HG02938 (cell line): ENCODE data around the gene SNX1.

Experiments
- ATAC-seq: cut with Tn5 transposase; IDR thresholded peaks from one replicate; pipeline ENCODE4 v1.9.1; 2021; ENCODE audit warnings: mild to moderate bottlenecking, moderate library complexity; ENCODE audit not compliant: unreplicated experiment

The SNX1 gene

DNA sequence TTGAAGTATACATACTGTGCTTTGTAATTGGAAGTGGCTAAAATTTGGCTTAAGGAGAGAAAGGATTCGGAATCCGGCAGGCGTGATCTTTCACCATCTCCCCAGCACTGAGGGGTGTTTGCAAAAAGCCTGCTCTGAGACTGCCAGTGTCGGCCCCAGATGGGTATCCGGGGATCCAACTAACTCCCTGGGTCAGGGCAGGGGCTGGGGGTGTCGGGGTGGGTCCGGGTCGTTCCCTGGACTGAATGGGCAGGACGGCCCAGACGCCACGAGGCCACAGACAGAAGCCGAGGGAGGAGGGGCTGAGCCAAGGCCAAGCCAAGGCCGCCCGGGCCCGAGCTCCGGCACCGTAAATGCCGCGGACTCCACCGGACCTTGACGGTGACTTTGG, 66.7 kb downstream of the SNX1 start:
- peak; percentile 18 for ATAC-seq

DNA sequence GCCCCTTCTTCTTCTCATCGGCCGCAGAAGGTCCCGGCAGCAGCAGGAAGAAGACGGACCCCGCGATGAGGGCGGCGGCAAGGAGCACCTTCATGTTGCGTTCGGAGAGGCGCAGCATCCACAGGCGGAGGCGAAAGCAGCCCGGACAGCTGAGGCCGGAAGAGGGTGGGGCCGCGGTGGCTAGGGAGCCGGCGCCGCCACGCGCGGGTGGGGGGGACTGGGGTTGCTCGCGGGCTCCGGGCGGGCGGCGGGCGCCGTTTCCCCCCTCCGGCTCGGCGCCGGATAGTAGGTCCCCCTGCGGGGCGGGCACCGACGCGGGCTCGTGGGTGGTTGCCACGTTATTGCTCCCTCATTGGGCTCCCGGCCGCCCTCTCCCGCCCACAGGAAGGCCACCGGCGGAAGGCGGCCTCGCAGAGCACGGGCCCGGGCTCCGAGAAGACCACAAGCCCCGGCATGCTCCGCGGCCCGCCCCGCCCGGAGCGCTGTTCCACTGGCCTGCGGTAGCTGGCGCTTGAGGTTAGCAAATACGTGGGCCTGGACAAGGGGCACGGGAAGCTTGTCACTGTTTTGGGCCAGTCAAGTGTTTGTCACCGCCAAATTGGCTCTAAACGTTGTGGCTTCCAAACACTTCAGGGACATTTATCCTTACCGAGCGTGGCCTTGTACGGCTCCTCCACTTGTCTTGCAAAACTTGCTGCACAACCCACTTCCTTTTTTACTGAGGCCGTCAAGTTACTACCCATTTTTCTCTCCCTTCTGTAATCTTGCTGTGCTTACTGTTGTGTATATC, 67.3 kb downstream of the SNX1 start, which contains the start of gene PPIB:
Gene PPIB, minus strand, starts transcription at position 154 of the 790 bp plus-strand sequence. Its CDS starts 36 bp downstream, at position 118.
- ATAC-seq, result peak; percentile 84

DNA sequence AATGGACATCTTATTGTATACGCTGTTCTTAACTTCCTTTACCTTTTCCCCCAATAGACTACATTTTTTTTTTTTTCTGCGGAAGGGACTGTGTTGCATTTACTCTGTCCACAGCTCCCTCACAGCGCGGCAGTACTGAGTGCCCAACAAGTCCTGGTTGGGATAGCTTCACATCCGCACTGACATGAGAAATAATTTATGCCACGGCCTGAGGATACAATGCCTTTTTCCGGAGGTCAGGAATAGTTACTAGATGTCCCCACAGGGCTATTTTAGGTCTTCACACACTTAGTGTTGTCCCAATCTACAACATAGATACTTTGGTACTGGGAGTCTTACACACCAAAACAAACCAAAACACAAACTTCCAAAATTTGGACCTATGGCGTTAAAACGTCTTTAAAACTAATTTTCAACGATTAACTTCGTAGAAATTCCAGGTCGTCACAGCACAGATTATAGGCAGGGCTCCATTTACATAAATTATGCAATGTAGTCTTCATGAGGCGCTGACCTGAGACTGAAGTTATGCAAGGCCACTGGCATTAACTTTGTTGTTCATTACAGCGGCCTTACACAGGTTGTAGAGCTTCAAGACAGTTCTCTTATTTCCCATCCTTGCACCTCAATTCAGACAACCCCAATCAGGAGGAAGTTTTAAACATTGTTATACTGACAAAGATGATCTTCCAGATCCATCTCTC, 68.0 kb downstream of the SNX1 start:
- no peak for ATAC-seq

DNA sequence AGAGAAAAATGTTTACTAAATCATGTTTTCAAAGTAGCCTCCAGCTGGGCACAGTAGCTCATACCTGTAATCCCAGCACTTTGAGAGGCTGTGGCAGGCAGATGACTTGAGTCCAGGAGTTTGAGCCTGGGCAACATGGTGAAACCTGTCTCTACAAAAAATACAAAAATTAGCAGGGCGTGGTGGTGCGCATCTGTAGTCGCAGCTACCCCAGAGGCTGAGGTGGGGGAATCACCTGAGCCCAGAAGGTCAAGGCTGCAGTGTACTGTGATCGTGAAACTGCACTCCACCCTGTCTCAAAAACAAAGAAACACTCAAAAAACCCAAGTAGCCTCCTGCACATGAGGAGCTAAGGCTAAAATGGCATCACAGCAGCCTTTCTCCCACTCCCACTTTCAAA, 68.7 kb downstream of the SNX1 start:
- ATAC-seq, result no peak

DNA sequence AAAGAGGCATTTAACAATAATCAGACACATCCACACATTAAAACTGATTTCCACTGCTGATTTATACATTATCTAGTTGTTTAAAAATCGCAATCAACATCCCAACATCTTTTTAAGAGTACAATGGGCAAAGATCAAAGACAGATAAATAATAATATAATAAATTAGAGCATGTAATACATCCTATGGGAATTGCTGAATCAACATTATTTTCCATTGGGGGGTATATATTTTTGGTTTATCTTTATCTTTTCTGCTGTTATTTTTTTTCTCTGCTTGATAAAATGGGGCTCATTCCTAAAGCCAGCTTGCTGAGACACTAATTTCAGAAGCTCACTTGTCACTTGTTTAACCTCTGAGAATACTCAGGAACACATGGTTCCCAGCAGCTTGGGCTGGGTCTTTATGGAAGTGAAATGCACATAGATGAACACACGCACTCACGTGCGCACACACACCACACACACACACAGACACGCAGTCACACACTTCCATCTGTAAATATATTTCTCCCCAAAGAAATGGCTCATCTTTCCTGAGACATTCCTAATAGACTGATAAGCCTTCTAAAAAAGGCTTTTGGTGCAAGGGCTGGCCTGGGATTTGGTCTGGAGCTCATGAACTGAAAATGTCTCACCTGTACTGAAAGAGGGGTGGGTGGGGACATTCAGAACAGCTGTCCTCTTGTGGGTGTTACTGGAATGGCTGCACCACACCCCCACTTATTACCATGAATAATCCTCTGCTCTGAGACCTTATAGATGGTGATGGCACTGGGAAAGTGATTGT, 70.5 kb downstream of the SNX1 start:
- ATAC-seq, result no peak

DNA sequence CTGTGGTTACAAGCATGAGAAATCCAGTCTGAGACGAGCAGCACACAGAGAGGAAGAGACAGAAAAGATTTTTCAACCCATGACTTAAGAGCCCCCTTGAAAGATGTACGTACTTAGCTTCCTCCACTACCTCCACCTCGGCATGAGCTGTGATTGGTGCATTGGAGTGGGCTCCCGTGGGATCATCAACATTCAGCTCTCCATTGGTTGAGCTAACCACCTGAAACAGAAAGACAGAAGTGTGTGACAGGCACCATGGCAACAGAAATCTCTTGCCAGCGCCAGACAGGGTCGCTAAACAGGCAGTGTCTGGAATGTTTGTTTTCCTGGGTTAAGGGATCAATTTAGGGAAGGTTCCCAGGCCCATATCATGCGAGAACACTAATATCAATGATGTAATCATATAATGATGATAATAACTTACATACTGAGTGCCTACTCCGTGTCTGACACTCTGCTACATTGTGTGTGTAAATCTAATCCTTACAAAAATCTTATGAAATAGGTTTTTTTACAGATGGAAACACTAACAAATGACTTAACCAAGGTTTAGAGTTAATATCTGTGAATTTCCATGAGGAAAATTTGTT, 84.5 kb downstream of the SNX1 start:
- no peak for ATAC-seq

DNA sequence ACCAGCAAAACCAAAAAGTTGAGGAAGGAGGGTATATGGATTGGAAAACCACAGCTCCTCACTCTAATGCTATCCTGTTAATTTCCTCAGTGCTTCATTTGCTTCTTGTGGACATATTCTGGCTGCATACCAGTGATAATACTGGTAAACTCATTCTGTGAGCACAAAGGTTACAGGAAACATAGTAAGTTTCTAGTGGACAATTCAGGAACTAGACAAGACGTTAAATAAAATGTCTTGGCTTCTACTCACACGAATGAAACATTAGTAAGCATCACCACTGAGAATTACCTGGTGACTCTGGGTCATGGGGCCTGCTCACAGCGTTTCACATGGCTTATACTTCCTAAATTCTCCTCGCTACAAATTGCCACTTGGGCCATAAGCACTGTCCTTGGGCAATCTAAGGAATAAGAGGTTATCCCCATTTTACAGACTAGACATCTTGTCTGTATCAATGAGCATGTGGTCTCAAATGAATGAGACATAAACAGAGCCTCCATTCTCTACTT, 87.1 kb downstream of the SNX1 start:
- no peak for ATAC-seq

DNA sequence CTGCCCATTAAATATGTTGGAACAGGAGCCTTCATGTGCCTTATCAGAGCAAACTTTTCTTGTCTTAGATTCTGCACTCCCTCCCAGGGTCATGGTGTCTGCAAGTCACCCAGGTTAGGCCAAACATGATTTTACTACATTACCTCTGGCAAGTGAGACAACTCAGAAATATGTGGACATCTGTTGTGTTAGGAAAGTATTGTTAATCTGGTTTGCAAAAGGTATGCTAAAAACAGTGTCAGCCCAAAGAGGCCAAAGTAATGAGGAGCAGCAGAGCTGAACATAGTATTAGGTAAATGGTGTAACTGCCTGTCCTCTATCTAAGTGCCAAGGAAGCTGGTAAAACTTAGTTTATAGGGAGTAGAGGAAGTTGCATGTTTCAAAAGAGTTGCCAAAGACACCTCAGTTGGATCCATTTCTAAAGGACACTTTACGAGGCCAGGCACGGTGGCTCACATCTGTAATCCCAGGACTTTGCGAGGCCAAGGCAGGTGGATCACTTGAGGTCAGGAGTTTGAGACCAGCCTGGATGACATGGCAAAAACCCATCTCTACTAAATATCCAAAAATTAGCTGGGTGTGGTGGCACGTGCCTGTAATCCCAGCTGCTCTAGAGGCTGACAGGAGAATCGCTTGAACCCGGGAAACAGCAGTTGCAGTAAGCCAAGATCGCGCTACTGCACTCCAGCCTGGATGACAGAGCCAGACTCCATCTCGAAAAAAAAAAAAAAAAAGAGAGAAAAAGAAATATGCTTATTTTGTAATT, 89.5 kb downstream of the SNX1 start:
- ATAC-seq, result no peak

DNA sequence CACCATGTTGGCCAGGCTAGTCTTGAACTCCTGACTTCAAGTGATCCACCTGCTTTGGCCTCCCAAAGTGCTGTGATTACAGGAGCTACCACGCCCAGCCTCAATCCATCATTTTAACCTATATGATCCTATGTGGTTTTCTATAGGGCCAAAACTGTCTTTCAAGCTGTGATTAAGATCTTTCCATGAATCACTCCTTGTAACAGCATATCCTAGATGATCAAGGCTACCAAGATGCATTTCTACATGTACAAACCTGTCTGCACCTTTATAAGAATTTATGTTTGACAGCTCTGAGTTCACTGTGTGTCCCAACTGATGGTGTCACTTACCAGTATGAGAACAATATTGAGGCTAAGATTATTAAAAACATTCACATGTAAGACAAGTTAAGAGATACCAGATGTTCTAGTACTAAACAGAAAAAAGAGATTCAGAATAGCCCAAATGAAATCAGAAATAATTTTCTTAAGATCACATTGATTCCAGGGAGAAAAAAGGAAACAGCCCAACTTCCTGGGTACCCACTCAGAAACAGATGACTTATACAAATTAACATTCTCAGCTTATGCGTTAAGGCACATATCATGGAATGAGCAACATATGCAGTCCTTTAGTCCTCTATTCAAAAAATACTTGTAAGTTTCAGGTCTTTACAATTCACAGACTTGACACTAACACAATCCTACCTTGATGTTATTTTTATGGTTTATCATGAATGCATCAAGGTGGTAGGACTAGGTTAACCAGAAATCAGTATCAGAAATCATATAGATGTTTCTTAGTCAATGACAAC, 91.8 kb downstream of the SNX1 start:
- no peak for ATAC-seq
